Epithelial cell of proximal tubule (primary cell): ENCODE measurements around the gene SAMSN1. TPM values are rescaled to one million over a fixed set of nuclear protein-coding genes. Genes with fewer than 3 reads are reported as not detected.

Experiments used
- DNase-seq: peaks from one replicate; pipeline ENCODE4 v3.0.0-alpha.2; 2011; ENCODE audit warnings: low read depth
- H3K4me3 ChIP-seq: 2 replicates; pipeline ENCODE4 v1.5.1; 2011; ENCODE audit warnings: low read depth, mild to moderate bottlenecking, low read length
- total RNA-seq: library from RNA; depleted of rRNA; stranded (reverse); fragments of >200 nt; gene quantifications from 2 replicates; pipeline ENCODE4 v1.2.3, GENCODE V29; 2015
- TF ChIP-seq, protein P1 (sequence below): conservative IDR thresholded peaks from 2 replicates; pipeline ENCODE4 v1.5.1; 2012; ENCODE audit warnings: low read depth, mild to moderate bottlenecking, low read length

Gene SAMSN1
- total RNA-seq, 1 donor from 2014 or later = not detected

DNA sequence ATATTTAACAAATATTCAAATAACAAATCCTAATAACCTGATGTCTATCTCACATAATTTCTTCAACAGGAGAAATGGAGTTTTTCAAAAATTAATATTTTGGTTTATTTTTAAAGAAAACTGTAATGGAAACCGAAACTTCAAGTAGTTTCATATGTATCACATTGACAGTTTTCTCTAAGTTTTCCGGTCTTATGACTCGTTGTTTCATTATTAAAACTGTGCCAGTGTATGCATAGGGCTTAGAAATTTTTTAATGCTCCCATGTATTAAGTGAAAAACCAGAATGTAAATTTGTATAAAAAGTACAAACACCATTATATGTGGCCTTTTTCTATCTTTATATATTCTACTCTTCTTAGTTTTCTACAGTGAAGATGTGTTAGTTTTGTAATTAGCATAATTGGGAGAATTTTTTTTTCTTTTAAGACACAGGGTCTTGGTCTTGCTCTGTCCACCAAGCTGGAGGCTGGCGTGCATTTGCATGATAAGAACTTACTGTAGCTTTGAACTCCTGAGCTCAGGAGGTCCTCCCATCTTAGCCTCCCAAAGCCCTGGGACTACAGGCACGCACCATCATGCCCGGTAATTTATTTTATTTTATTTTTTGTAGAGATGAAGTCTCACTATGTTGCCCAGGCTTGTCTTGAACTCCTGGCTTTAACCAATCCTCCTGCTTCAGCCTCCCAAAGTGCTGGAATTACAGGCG lies 43.9 kb upstream of the SAMSN1 start:
- TF ChIP-seq, protein P1, sequence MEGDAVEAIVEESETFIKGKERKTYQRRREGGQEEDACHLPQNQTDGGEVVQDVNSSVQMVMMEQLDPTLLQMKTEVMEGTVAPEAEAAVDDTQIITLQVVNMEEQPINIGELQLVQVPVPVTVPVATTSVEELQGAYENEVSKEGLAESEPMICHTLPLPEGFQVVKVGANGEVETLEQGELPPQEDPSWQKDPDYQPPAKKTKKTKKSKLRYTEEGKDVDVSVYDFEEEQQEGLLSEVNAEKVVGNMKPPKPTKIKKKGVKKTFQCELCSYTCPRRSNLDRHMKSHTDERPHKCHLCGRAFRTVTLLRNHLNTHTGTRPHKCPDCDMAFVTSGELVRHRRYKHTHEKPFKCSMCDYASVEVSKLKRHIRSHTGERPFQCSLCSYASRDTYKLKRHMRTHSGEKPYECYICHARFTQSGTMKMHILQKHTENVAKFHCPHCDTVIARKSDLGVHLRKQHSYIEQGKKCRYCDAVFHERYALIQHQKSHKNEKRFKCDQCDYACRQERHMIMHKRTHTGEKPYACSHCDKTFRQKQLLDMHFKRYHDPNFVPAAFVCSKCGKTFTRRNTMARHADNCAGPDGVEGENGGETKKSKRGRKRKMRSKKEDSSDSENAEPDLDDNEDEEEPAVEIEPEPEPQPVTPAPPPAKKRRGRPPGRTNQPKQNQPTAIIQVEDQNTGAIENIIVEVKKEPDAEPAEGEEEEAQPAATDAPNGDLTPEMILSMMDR = no peak
- H3K4me3 ChIP-seq = no peak overlapping the region
- DNase-seq = no peak

DNA sequence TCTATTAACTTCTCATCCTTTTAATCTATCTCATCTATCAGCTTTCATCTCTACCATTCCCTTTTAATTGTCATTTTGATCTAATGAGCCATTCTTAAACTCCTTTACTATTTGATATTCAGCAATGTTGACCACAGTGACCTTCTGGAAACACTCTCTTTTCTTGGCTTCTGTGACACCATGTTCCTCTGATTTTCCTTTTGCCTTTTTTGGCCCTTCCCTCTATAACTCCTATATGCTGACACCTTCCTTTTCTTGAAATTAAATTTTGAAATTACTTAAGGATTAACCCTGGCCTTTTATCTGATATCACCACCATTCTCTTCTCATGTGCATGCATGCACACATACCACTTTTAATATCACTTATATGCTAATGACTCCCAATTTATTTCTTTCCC lies 41.2 kb upstream of the SAMSN1 start:
- TF ChIP-seq, protein P1 = no peak
- DNase-seq = no peak

DNA sequence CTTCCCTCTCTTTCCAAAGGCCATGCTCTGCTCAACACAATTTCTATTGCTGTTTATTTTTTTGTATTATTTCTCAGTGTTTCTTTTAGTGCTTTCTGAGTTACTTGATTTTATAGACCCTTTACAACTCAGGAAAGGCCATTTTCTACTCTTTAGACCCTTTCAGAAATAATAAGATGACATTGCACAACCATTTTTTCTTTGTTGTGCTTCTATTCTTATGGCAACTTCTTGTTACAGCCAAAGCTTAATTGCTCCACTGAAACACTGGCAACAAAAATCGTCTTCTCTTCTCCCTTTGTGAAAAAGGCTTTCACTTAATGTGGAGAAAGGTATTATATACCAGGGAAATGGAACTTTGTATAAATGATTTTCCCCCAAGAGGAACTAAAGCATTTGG lies 39.0 kb upstream of the SAMSN1 start:
- TF ChIP-seq, protein P1 = no peak
- DNase-seq = no peak
- H3K4me3 ChIP-seq = no peak overlapping the region

More for the DNA sequence above, 41.2 kb upstream of the SAMSN1 start:
- H3K4me3 ChIP-seq = no peak overlapping the region

DNA sequence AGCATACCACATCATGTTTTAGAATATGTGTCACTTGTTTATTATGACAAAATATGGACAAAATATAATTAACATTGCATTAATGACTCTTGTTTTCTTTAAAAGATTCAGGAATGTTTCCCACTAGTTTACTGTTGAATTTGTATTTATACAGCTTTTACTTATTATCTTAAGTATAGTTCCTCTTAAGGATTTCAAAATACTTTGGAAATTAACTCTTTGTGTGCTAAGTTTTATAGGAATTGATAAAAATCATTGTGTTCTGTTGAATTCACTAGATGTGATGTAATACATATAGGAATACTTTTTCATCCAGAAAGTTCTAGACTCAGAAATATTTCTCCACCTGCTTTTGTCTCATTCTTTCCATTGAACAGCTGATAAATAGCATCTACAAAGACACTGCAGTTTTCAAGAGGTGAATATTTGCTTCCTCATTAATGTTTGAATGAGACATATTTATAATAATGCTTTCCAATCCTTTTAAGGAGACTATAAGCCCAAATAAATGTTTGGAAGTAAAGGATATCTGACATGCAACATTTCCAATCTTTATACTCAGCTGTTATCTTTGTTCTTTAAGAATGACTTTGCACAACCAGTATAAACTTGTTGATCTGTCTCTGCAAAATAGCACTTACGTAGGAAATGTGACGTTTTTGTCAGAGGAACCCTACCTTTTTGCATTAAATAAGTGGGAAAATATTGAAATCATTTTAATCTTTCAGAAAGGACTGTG lies 38.4 kb upstream of the SAMSN1 start:
- no peak for DNase-seq
- TF ChIP-seq, protein P1 = no peak
- no peak overlapping the region for H3K4me3 ChIP-seq

DNA sequence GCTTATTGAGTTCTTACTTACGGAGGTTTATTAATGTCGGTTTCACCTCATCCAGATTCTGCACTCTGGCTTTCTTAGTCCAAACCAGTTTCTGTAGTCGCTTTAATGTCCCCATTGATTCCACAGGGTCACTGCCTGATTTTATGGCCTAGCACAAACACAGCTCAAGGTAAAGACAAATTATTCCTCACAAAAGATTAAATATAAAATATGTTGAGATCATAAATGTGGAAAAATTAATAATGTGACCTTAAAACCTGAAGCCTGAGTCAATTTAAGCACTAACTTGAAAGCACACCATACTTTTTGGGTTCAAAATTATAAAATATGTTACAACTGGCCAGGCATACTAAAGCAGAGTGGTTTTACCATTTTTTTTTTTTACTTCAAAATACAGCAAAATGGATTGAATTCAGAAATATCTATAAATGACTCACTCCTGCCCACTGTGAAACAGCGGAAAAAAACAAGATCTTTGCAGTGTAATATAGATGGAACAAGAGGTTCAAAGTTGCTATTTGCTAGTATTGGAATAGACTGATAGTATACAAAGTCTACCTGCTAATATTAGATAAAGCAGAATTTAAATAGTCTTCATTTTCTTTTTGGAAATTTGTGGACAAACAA lies 37.6 kb upstream of the SAMSN1 start:
- TF ChIP-seq, protein P1 = no peak
- DNase-seq = no peak
- H3K4me3 ChIP-seq = no peak overlapping the region

DNA sequence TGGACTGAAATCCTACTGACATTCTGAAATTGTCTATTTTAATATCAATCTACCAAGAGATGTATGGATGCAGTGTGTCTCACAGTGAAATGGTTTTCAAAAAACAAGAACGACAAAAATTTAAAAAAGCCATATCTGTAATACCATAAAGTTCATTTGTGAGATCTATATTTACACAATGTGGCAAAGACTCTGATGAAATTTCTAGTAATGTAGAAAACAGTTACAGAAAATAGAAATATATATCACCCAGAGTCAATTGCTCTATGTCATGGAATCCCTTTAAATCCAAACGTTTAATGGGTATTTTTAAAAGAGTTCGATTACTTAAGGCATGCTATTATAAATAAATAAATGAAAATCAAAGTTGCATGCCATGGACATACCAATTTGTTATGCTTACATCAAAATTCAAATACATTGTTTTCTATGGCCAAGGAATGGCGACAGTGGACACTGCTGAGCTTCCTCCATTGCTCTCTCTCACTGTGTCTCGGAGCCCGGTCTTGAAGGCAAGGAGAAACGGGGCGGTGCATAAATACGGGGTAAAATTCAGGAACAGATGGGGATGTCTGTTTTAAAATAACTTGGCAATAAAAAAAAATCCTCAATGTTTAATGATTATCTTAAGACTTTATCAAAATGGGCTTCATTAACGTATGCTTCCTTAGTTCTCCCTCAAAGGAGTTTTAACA lies 37.0 kb upstream of the SAMSN1 start:
- TF ChIP-seq, protein P1 = no peak
- no peak overlapping the region for H3K4me3 ChIP-seq
- no peak for DNase-seq
